ENCODE results near the gene SETD2.
A peak's percentile ranks its signal among the peaks of the same experiment; 100 is the strongest.

Gene SETD2

GRCh38 chr3:47005212-47006144, 158.4 kb downstream of the SETD2 start:
- TF ChIP-seq CTCF (IDR thresholded peaks at IDR 0.05), result no peak
- peak; percentile 70 for DNase-seq (ENCODE audit: low spot score)
- Histone ChIP-seq H3K27ac (no peak overlapping the region), H3K4me3 (no peak overlapping the region)

- TF ChIP-seq CTCF (IDR thresholded peaks at IDR 0.05), result no peak
- H3K4me3 ChIP-seq, result no peak overlapping the region
- H3K27ac ChIP-seq, result no peak overlapping the region
- peak; percentile 60 for DNase-seq (ENCODE audit: low spot score)
Measured at GRCh38 chr3:47004369-47005211, 159.3 kb downstream of the SETD2 start.

- no peak for DNase-seq (ENCODE audit: low spot score)
- Histone ChIP-seq H3K4me3 (no peak overlapping the region), H3K27ac (no peak overlapping the region)
- no peak for TF ChIP-seq CTCF (IDR thresholded peaks at IDR 0.05)
Measured at GRCh38 chr3:47003461-47004368, 160.2 kb downstream of the SETD2 start.

- Histone ChIP-seq H3K4me3 (no peak overlapping the region), H3K27ac (no peak overlapping the region)
- DNase-seq (ENCODE audit: low spot score), result no peak
- no peak for TF ChIP-seq CTCF (IDR thresholded peaks at IDR 0.05)
Measured at GRCh38 chr3:47003056-47003410, 160.9 kb downstream of the SETD2 start.

GRCh38 chr3:47002171-47003055, 161.5 kb downstream of the SETD2 start:
- no peak for DNase-seq (ENCODE audit: low spot score)
- Histone ChIP-seq H3K27ac (no peak overlapping the region), H3K4me3 (no peak overlapping the region)
- TF ChIP-seq CTCF (IDR thresholded peaks at IDR 0.05), result no peak

- Histone ChIP-seq H3K4me3 (no peak overlapping the region), H3K27ac (no peak overlapping the region)
- DNase-seq (ENCODE audit: low spot score), result no peak
- TF ChIP-seq CTCF (IDR thresholded peaks at IDR 0.05), result no peak
Measured at GRCh38 chr3:47001731-47002170, 162.2 kb downstream of the SETD2 start.

Measured in coronary artery (tissue), 2 donors.